ENCODE measurements around the gene PREX1.

PREX1 gene

GRCh38 chr20:48578397-48579098 is 249.3 kb downstream of the PREX1 start:
- Histone ChIP-seq H2BK12ac (ENCODE audit: low read length in 2 of 2) (no peak overlapping the region), H3K4me2 (ENCODE audit: low read length, poor library complexity, severe bottlenecking) (no peak overlapping the region), H3K4me1 (ENCODE audit: control insufficient read depth, insufficient read depth, low read depth, low read length) (no peaks in the 10 kb centered on the region), H4K91ac (ENCODE audit: low read length) (peak overlapping the region; percentile 52), H2BK5ac (ENCODE audit: low read depth, low read length, poor library complexity, severe bottlenecking) (no peak overlapping the region), H2AK5ac (ENCODE audit: low read length, severe bottlenecking) (no peak overlapping the region), H3K36me3 (ENCODE audit: control insufficient read depth in 1 of 2, insufficient read depth in 2 of 2, low read depth in 1 of 2, low read length in 2 of 2) (no peaks in the 10 kb centered on the region), H4K8ac (ENCODE audit: low read length) (no peak overlapping the region), H3K18ac (ENCODE audit: low read depth in 1 of 2, low read length in 2 of 2) (no peak overlapping the region), H3K9me3 (ENCODE audit: control insufficient read depth, low read length) (no peaks in the 10 kb centered on the region), H3K9ac (ENCODE audit: low read length) (no peak overlapping the region), H3K27me3 (ENCODE audit: control insufficient read depth in 1 of 2, insufficient read depth in 1 of 2, low read length in 2 of 2) (peaks cover 21 to 63% of the 10 kb centered on the region in 2 experiments), H2BK120ac (ENCODE audit: low read depth, low read length) (no peak overlapping the region), H3K79me1 (replicated peaks; ENCODE audit: low read length, poor library complexity, severe bottlenecking) (no peaks in the 10 kb centered on the region), H3K27ac (ENCODE audit: low read length, poor library complexity, severe bottlenecking) (no peak overlapping the region), H3K14ac (ENCODE audit: low read length in 2 of 2) (no peak overlapping the region), H3K4ac (ENCODE audit: low read depth in 1 of 2, low read length in 2 of 2) (no peak overlapping the region), H2AFZ (ENCODE audit: low read depth, low read length) (no peak overlapping the region), H3K4me3 (ENCODE audit: insufficient read depth in 1 of 2, low read depth in 1 of 2, low read length in 2 of 2) (no peak overlapping the region), H2BK15ac (ENCODE audit: low read depth, poor library complexity, severe bottlenecking) (no peak overlapping the region), H3K23ac (ENCODE audit: low read length in 2 of 2) (no peak overlapping the region)
- no peak for DNase-seq
- WGBS = 83% methylated on average over 10 of the region's 11 CpGs

- WGBS = 78% methylated on average over 11 of the region's 11 CpGs
- no peaks in the 10 kb centered on the region for H3K79me1 ChIP-seq (replicated peaks; ENCODE audit: low read length, poor library complexity, severe bottlenecking)
- no peak overlapping the region for H3K14ac ChIP-seq (ENCODE audit: low read length in 2 of 2)
- H3K4me3 ChIP-seq (ENCODE audit: insufficient read depth in 1 of 2, low read depth in 1 of 2, low read length in 2 of 2) = no peak overlapping the region
- no peak overlapping the region for H4K8ac ChIP-seq (ENCODE audit: low read length)
- H2BK15ac ChIP-seq (ENCODE audit: low read depth, poor library complexity, severe bottlenecking) = no peak overlapping the region
- H3K36me3 ChIP-seq (ENCODE audit: control insufficient read depth in 1 of 2, insufficient read depth in 2 of 2, low read depth in 1 of 2, low read length in 2 of 2) = no peaks in the 10 kb centered on the region
- no peak overlapping the region for H2AK5ac ChIP-seq (ENCODE audit: low read length, severe bottlenecking)
- no peak overlapping the region for H3K4ac ChIP-seq (ENCODE audit: low read depth in 1 of 2, low read length in 2 of 2)
- H2BK5ac ChIP-seq (ENCODE audit: low read depth, low read length, poor library complexity, severe bottlenecking) = no peak overlapping the region
- H3K23ac ChIP-seq (ENCODE audit: low read length in 2 of 2) = no peak overlapping the region
- H3K4me2 ChIP-seq (ENCODE audit: low read length, poor library complexity, severe bottlenecking) = no peak overlapping the region
- H3K27ac ChIP-seq (ENCODE audit: low read length, poor library complexity, severe bottlenecking) = no peak overlapping the region
- H3K4me1 ChIP-seq (ENCODE audit: control insufficient read depth, insufficient read depth, low read depth, low read length) = no peaks in the 10 kb centered on the region
- H2BK120ac ChIP-seq (ENCODE audit: low read depth, low read length) = no peak overlapping the region
- H2BK12ac ChIP-seq (ENCODE audit: low read length in 2 of 2) = no peak overlapping the region
- no peak overlapping the region for H3K18ac ChIP-seq (ENCODE audit: low read depth in 1 of 2, low read length in 2 of 2)
- H4K91ac ChIP-seq (ENCODE audit: low read length) = no peak overlapping the region
- DNase-seq = no peak
- no peak overlapping the region for H3K9ac ChIP-seq (ENCODE audit: low read length)
- H3K9me3 ChIP-seq (ENCODE audit: control insufficient read depth, low read length) = no peaks in the 10 kb centered on the region
- peaks cover 17 to 64% of the 10 kb centered on the region in 2 experiments for H3K27me3 ChIP-seq (ENCODE audit: control insufficient read depth in 1 of 2, insufficient read depth in 1 of 2, low read length in 2 of 2)
- H2AFZ ChIP-seq (ENCODE audit: low read depth, low read length) = no peak overlapping the region
Observed at GRCh38 chr20:48577557-48577956, 250.2 kb downstream of the PREX1 start.

- H2BK12ac ChIP-seq (ENCODE audit: low read length in 2 of 2) = no peak overlapping the region
- WGBS = 17% methylated on average over 1 of the region's 1 CpG
- H2BK15ac ChIP-seq (ENCODE audit: low read depth, poor library complexity, severe bottlenecking) = no peak overlapping the region
- H3K9ac ChIP-seq (ENCODE audit: low read length) = no peak overlapping the region
- H2AK5ac ChIP-seq (ENCODE audit: low read length, severe bottlenecking) = no peak overlapping the region
- peaks cover 39 to 71% of the 10 kb centered on the region in 2 experiments for H3K27me3 ChIP-seq (ENCODE audit: control insufficient read depth in 1 of 2, insufficient read depth in 1 of 2, low read length in 2 of 2)
- no peak overlapping the region for H3K4me2 ChIP-seq (ENCODE audit: low read length, poor library complexity, severe bottlenecking)
- no peak overlapping the region for H2AFZ ChIP-seq (ENCODE audit: low read depth, low read length)
- H3K4ac ChIP-seq (ENCODE audit: low read depth in 1 of 2, low read length in 2 of 2) = no peak overlapping the region
- H3K27ac ChIP-seq (ENCODE audit: low read length, poor library complexity, severe bottlenecking) = no peak overlapping the region
- DNase-seq = peak; percentile 1
- H4K91ac ChIP-seq (ENCODE audit: low read length) = no peak overlapping the region
- no peak overlapping the region for H3K18ac ChIP-seq (ENCODE audit: low read depth in 1 of 2, low read length in 2 of 2)
- H3K36me3 ChIP-seq (ENCODE audit: control insufficient read depth in 1 of 2, insufficient read depth in 2 of 2, low read depth in 1 of 2, low read length in 2 of 2) = no peaks in the 10 kb centered on the region
- H2BK5ac ChIP-seq (ENCODE audit: low read depth, low read length, poor library complexity, severe bottlenecking) = no peak overlapping the region
- H3K79me1 ChIP-seq (replicated peaks; ENCODE audit: low read length, poor library complexity, severe bottlenecking) = no peaks in the 10 kb centered on the region
- H3K23ac ChIP-seq (ENCODE audit: low read length in 2 of 2) = no peak overlapping the region
- no peaks in the 10 kb centered on the region for H3K9me3 ChIP-seq (ENCODE audit: control insufficient read depth, low read length)
- H3K14ac ChIP-seq (ENCODE audit: low read length in 2 of 2) = no peak overlapping the region
- no peak overlapping the region for H4K8ac ChIP-seq (ENCODE audit: low read length)
- no peak overlapping the region for H2BK120ac ChIP-seq (ENCODE audit: low read depth, low read length)
- no peaks in the 10 kb centered on the region for H3K4me1 ChIP-seq (ENCODE audit: control insufficient read depth, insufficient read depth, low read depth, low read length)
- no peak overlapping the region for H3K4me3 ChIP-seq (ENCODE audit: insufficient read depth in 1 of 2, low read depth in 1 of 2, low read length in 2 of 2)
Observed at GRCh38 chr20:48574383-48574782, 253.4 kb downstream of the PREX1 start.
